GM23338 (cell line): ENCODE measurements around the gene FKBP1A. TPM values are rescaled to one million over a fixed set of nuclear protein-coding genes. Genes with fewer than 3 reads are reported as not detected.

Source experiments
- ATAC-seq: fragments of 200-7000 bp; cut with Tn5 transposase; 3 replicates; pipeline ENCODE4 v1.9.1; 2020
- DNase-seq: peaks from one replicate; pipeline ENCODE4 v3.0.0-alpha.2; 2015; ENCODE audit warnings: low spot score
- H2AFZ ChIP-seq: fragments of 200-600 bp; sonication (generic); 2 replicates; pipeline ENCODE4 v1.8.0; 2016; ENCODE audit warnings: antibody characterized with exemption, mild to moderate bottlenecking, moderate library complexity
- H3F3A ChIP-seq: fragments of 200-600 bp; sonication (generic); replicated peaks from 2 replicates; pipeline ENCODE4 v1.8.0; 2017; ENCODE audit warnings: antibody characterized with exemption, mixed run types, low read depth
- H3K27ac ChIP-seq: fragments of 200-600 bp; sonication (generic); 2 replicates; pipeline ENCODE4 v1.6.1; 2016; ENCODE audit warnings: low read depth
- H3K27me3 ChIP-seq: fragments of 200-600 bp; sonication (generic); 2 replicates; pipeline ENCODE4 v1.8.0; 2016; ENCODE audit warnings: mild to moderate bottlenecking, mixed run types, moderate library complexity; ENCODE audit not compliant: insufficient read depth
- H3K36me3 ChIP-seq: fragments of 200-600 bp; sonication (generic); 2 replicates; pipeline ENCODE4 v1.8.0; 2016; ENCODE audit warnings: mild to moderate bottlenecking; ENCODE audit not compliant: insufficient read depth
- H3K4me1 ChIP-seq: fragments of 200-600 bp; sonication (generic); 2 replicates; pipeline ENCODE4 v1.8.0; 2016; ENCODE audit warnings: mild to moderate bottlenecking, moderate library complexity; ENCODE audit not compliant: insufficient read depth
- H3K4me2 ChIP-seq: fragments of 200-600 bp; sonication (generic); 2 replicates; pipeline ENCODE4 v1.7.1; 2017; ENCODE audit warnings: mixed run types
- H3K4me3 ChIP-seq: fragments of 200-600 bp; sonication (generic); 2 replicates; pipeline ENCODE4 v1.6.1; 2016; ENCODE audit warnings: mixed run types
- H3K79me2 ChIP-seq: fragments of 200-600 bp; sonication (generic); replicated peaks from 2 replicates; pipeline ENCODE4 v1.8.0; 2017; ENCODE audit warnings: mild to moderate bottlenecking; ENCODE audit not compliant: insufficient read depth
- H3K9me2 ChIP-seq: fragments of 200-600 bp; sonication (generic); 2 replicates; pipeline ENCODE4 v1.8.0; 2017; ENCODE audit not compliant: insufficient read depth
- H4K20me1 ChIP-seq: fragments of 200-600 bp; sonication (generic); replicated peaks from 2 replicates; pipeline ENCODE4 v1.8.0; 2017; ENCODE audit warnings: mild to moderate bottlenecking; ENCODE audit not compliant: insufficient read depth
- H3K27ac Mint-ChIP-seq: 2 replicates; pipeline ENCODE4 v1.8.0; 2020; ENCODE audit warnings: inconsistent platforms, mild to moderate bottlenecking, moderate library complexity, mixed read lengths
- H3K27me3 Mint-ChIP-seq: 3 replicates; pipeline ENCODE4 v1.8.0; 2022; ENCODE audit warnings: low read depth, mild to moderate bottlenecking, moderate library complexity, mixed read lengths, inconsistent platforms; ENCODE audit not compliant: insufficient read depth, poor library complexity
- H3K36me3 Mint-ChIP-seq: 3 replicates; pipeline ENCODE4 v1.8.0; 2021; ENCODE audit warnings: low read depth, mild to moderate bottlenecking, inconsistent platforms, moderate library complexity, mixed read lengths
- H3K4me1 Mint-ChIP-seq: 3 replicates; pipeline ENCODE4 v1.8.0; 2020; ENCODE audit warnings: mild to moderate bottlenecking, inconsistent platforms, mixed read lengths
- H3K4me3 Mint-ChIP-seq: 3 replicates; pipeline ENCODE4 v1.8.0; 2021; ENCODE audit warnings: moderate library complexity, mild to moderate bottlenecking, inconsistent platforms, mixed read lengths
- H3K9me3 Mint-ChIP-seq: 3 replicates; pipeline ENCODE4 v1.8.0; 2020; ENCODE audit warnings: moderate library complexity, mild to moderate bottlenecking, inconsistent platforms, mixed read lengths
- CREB1 ChIP-seq: fragments of 250-450 bp; sonication (Bioruptor Pico); IDR thresholded peaks from 2 replicates; pipeline ENCODE4 v1.5.0; 2020; ENCODE audit warnings: low read depth, mild to moderate bottlenecking, moderate library complexity
- CTCF ChIP-seq, 2 experiments: fragments of 200-600 bp in 1 of 2; sonication (generic) in 1 of 2; conservative IDR thresholded peaks; 2 replicates each; pipeline versions ENCODE4 v1.5.1 to v1.6.1; 2016 to 2017; ENCODE audit warnings: antibody characterized with exemption in 2 of 2, low read depth in 2 of 2, mild to moderate bottlenecking in 2 of 2, moderate library complexity in 1 of 2
- ETS1 ChIP-seq: IDR thresholded peaks from 2 replicates; pipeline ENCODE4 v1.6.1; 2016; ENCODE audit warnings: antibody characterized with exemption
- EZH2 ChIP-seq: fragments of 200-600 bp; sonication (generic); IDR thresholded peaks from one replicate; pipeline ENCODE4 v1.8.0; 2017; ENCODE audit warnings: antibody characterized with exemption, mild to moderate bottlenecking, low read depth; ENCODE audit not compliant: unreplicated experiment
- EZH2phosphoT487 ChIP-seq: fragments of 200-600 bp; sonication (generic); IDR thresholded peaks from one replicate; pipeline ENCODE4 v1.8.1; 2018; ENCODE audit warnings: antibody characterized with exemption; ENCODE audit not compliant: unreplicated experiment
- JUNB ChIP-seq: IDR thresholded peaks from one replicate; pipeline ENCODE4 v1.6.1; 2016; ENCODE audit warnings: antibody characterized with exemption; ENCODE audit not compliant: unreplicated experiment
- POLR2AphosphoS5 ChIP-seq: IDR thresholded peaks from 2 replicates; pipeline ENCODE4 v1.6.1; 2016; ENCODE audit warnings: antibody characterized with exemption, low read depth
- REST ChIP-seq: IDR thresholded peaks from one replicate; pipeline ENCODE4 v1.6.1; 2018; ENCODE audit warnings: antibody characterized with exemption; ENCODE audit not compliant: unreplicated experiment
- ZNF114 ChIP-seq: fragments of 250-450 bp; sonication (Bioruptor Pico); IDR thresholded peaks from 2 replicates; pipeline ENCODE4 v1.5.0; 2020; ENCODE audit warnings: mild to moderate bottlenecking, moderate library complexity
- ZNF331 ChIP-seq: fragments of 250-450 bp; sonication (Bioruptor Pico); IDR thresholded peaks from 2 replicates; pipeline ENCODE4 v1.5.0; 2020; ENCODE audit warnings: low read depth, mild to moderate bottlenecking, moderate library complexity
- polyA plus RNA-seq: library from polyadenylated mRNA; unstranded; fragments of >200 nt; fragmentation: Nextera tagmentation; extraction: Ambion mirVana; gene quantifications from 2 replicates; pipeline ENCODE4 v1.2.1, GENCODE V29; 2016
- total RNA-seq: library from RNA; depleted of rRNA; stranded (reverse); fragments of >200 nt; shearing (Covaris generic); gene quantifications from 2 replicates; pipeline ENCODE4 v1.2.3, GENCODE V29; 2014

Gene FKBP1A
- total and polyA plus RNA-seq, 2 experiments from 2014 or later, result 171 to 350 TPM

- no peak for TF ChIP-seq REST
- no peak for TF ChIP-seq JUNB
- no peak for TF ChIP-seq EZH2
- TF ChIP-seq CTCF (conservative IDR thresholded peaks at IDR 0.05; ENCODE audit: low read depth in 2 of 2), result no peak
- no peak for TF ChIP-seq ZNF331
- TF ChIP-seq ZNF114 (CRISPR knock-in tag), result no peak
- no peak for TF ChIP-seq POLR2AphosphoS5
Observed at GRCh38 chr20:1328680-1329330, 64.0 kb downstream of the FKBP1A start, which contains the start of gene SDCBP2 (continued).

- peaks cover 41% of the 10 kb centered on the region for H3K79me2 ChIP-seq
- H3K9me2 ChIP-seq, result no peaks in the 10 kb centered on the region
- H3K36me3 ChIP-seq, result no peaks in the 10 kb centered on the region
- no peak overlapping the region for H3K4me3 ChIP-seq
- no peaks in the 10 kb centered on the region for H3K9me3 Mint-ChIP-seq
- no peak overlapping the region for H3K4me2 ChIP-seq
- no peaks in the 10 kb centered on the region for H3F3A ChIP-seq
- H3K27me3 Mint-ChIP-seq, result peaks cover 2% of the 10 kb centered on the region
- peaks cover 7% of the 10 kb centered on the region for H3K4me1 ChIP-seq
- H3K27me3 ChIP-seq, result no peaks in the 10 kb centered on the region
- ATAC-seq, result no peak
- peaks cover 8% of the 10 kb centered on the region; the same call in 2 of the 3 replicates for H3K4me1 Mint-ChIP-seq
- no peak overlapping the region for H3K27ac ChIP-seq
- 0 out of 2 replicates have a peak overlapping the region, but pooled peaks have one; percentile 8 for H3K27ac Mint-ChIP-seq
- H2AFZ ChIP-seq, result no peak overlapping the region
- DNase-seq, result no peak
- no peak overlapping the region for H3K4me3 Mint-ChIP-seq
- H4K20me1 ChIP-seq, result peaks cover 16% of the 10 kb centered on the region; the same call in 1 of the 2 replicates
- H3K36me3 Mint-ChIP-seq, result peaks cover 12% of the 10 kb centered on the region
- no peak for TF ChIP-seq CREB1 (CRISPR knock-in tag)
- no peak for TF ChIP-seq JUNB
- TF ChIP-seq EZH2phosphoT487, result no peak
- TF ChIP-seq ETS1, result no peak
Observed at GRCh38 chr20:1327827-1328679, 64.8 kb downstream of the FKBP1A start.
